Caki2 (cell line): ENCODE results near the gene USH2A. TPM values are rescaled to one million over a fixed set of nuclear protein-coding genes. Genes with fewer than 3 reads are reported as not detected.
A peak's percentile ranks its signal among the peaks of the same experiment; 100 is the strongest.
"Not testable (repeated sequence)": the region's sequence is repeated elsewhere in the genome, so short reads cannot be mapped to it uniquely, and the experiment has no call there.

Experiments
- DNase-seq: peaks from one replicate; pipeline ENCODE4 v3.0.0-alpha.2; 2015; ENCODE audit warnings: low read depth
- in situ Hi-C: cut with HindIII; loops from 2 replicates; pipeline ENCODE4 v1.10.0; 2016; ENCODE audit warnings: low sequenced_read_pairs, low pct_unique_long_range_greater_than_20kb, mixed read lengths
- total RNA-seq: library from RNA; depleted of rRNA; stranded (reverse); fragments of >200 nt; shearing (Covaris generic); gene quantifications from 2 replicates; pipeline ENCODE4 v1.2.3, GENCODE V29; 2014; ENCODE audit warnings: low replicate concordance

USH2A gene
- total RNA-seq, 1 experiment from 2014 or later, result not detected

GRCh38 chr1:216183007-216183406 is 240.2 kb downstream of the USH2A start:
- in situ Hi-C loops, result no loop called here
- DNase-seq, result peak; percentile 25

- in situ Hi-C loops, result no loop called here
- no peak for DNase-seq
Observed at GRCh38 chr1:216181590-216181989, 241.7 kb downstream of the USH2A start.

GRCh38 chr1:216178281-216178680 is 245.0 kb downstream of the USH2A start:
- DNase-seq, result no peak
- in situ Hi-C loops, result no loop called here

- in situ Hi-C loops, result no loop called here
Observed at GRCh38 chr1:216176970-216177369, 246.3 kb downstream of the USH2A start.

GRCh38 chr1:216175714-216176113 is 247.5 kb downstream of the USH2A start:
- in situ Hi-C loops, result no loop called here
- no peak for DNase-seq

More at GRCh38 chr1:216176970-216177369, 246.3 kb downstream of the USH2A start:
- DNase-seq, result no peak

GRCh38 chr1:216173376-216173995 is 249.8 kb downstream of the USH2A start:
- in situ Hi-C loops, result no loop called here
- no peak for DNase-seq

- DNase-seq, result no peak
- in situ Hi-C loops, result no loop called here
Observed at GRCh38 chr1:216169351-216169750, 253.9 kb downstream of the USH2A start.

- no peak for DNase-seq
- in situ Hi-C loops, result no loop called here
Observed at GRCh38 chr1:216168546-216168945, 254.7 kb downstream of the USH2A start.

- in situ Hi-C loops, result no loop called here
- no peak for DNase-seq
Observed at GRCh38 chr1:216154063-216154462, 269.2 kb downstream of the USH2A start.

GRCh38 chr1:216153130-216153529 is 270.1 kb downstream of the USH2A start:
- in situ Hi-C loops, result no loop called here
- DNase-seq, result no peak

GRCh38 chr1:216145451-216146018 is 277.7 kb downstream of the USH2A start:
- DNase-seq, in situ Hi-C loops: not testable (repeated sequence)

- no peak for DNase-seq
- in situ Hi-C loops, result no loop called here
Observed at GRCh38 chr1:216144661-216145450, 278.4 kb downstream of the USH2A start.

- in situ Hi-C loops, result no loop called here
- no peak for DNase-seq
Observed at GRCh38 chr1:216142921-216143320, 280.3 kb downstream of the USH2A start.

GRCh38 chr1:216140730-216141524 is 282.3 kb downstream of the USH2A start:
- no peak for DNase-seq
- in situ Hi-C loops, result no loop called here

GRCh38 chr1:216124192-216124781 is 299.0 kb downstream of the USH2A start:
- DNase-seq, result no peak
- in situ Hi-C loops, result no loop called here

GRCh38 chr1:216123446-216124191 is 299.6 kb downstream of the USH2A start:
- in situ Hi-C loops, result no loop called here
- no peak for DNase-seq

- in situ Hi-C loops, result no loop called here
- DNase-seq, result peak; percentile 14
Observed at GRCh38 chr1:216119600-216119999, 303.6 kb downstream of the USH2A start.

- in situ Hi-C loops, result no loop called here
- DNase-seq, result no peak
Observed at GRCh38 chr1:216114180-216114579, 309.1 kb downstream of the USH2A start.
